OCI-LY3 (cell line): ENCODE measurements around the gene ZNF33A.

ENCODE experiments used
- H2AFZ ChIP-seq: fragments of 200-600, 300-600 bp; shearing (Covaris generic); 2 replicates; pipeline ENCODE4 v1.6.0; 2014; ENCODE audit warnings: antibody characterized with exemption, low read depth, low read length
- H3K27ac ChIP-seq: fragments of 200-600, 300-600 bp; sonication (generic); 2 replicates; pipeline ENCODE4 v1.5.1; 2014; ENCODE audit warnings: mild to moderate bottlenecking, low read length, moderate library complexity, mixed read lengths
- H3K27me3 ChIP-seq: fragments of 200-600, 300-600 bp; sonication (generic); 2 replicates; pipeline ENCODE4 v1.6.1; 2014; ENCODE audit warnings: low read depth, low read length, mixed read lengths
- H3K36me3 ChIP-seq: fragments of 200-600, 300-600 bp; sonication (generic); replicated peaks from 2 replicates; pipeline ENCODE3; 2014; ENCODE audit warnings: low read depth, low read length, mixed read lengths
- H3K4me1 ChIP-seq: fragments of 300-600, 200-600 bp; sonication (generic); 2 replicates; pipeline ENCODE4 v1.6.1; 2014; ENCODE audit warnings: low read length, mixed read lengths
- H3K4me2 ChIP-seq: fragments of 200-600, 300-600 bp; sonication (generic); 2 replicates; pipeline ENCODE4 v1.6.1; 2014; ENCODE audit warnings: low read length, mixed read lengths
- H3K4me3 ChIP-seq: fragments of 300-600, 200-600 bp; sonication (generic); 2 replicates; pipeline ENCODE4 v1.5.1; 2014; ENCODE audit warnings: antibody characterized with exemption, mild to moderate bottlenecking, low read length, moderate library complexity
- H3K79me2 ChIP-seq: fragments of 300-600, 200-600 bp; shearing (Covaris generic); 2 replicates; pipeline ENCODE4 v1.6.1; 2014; ENCODE audit warnings: mild to moderate bottlenecking, low read length, mixed read lengths
- H3K9ac ChIP-seq: fragments of 300-600, 200-600 bp; shearing (Covaris generic); 2 replicates; pipeline ENCODE4 v1.6.0; 2014; ENCODE audit warnings: mild to moderate bottlenecking, low read length, moderate library complexity
- H3K9me3 ChIP-seq: fragments of 200-600, 300-600 bp; shearing (Covaris generic); 2 replicates; pipeline ENCODE4 v1.6.1; 2014; ENCODE audit warnings: low read length, mixed read lengths; ENCODE audit not compliant: insufficient read depth
- H4K20me1 ChIP-seq: fragments of 200-600, 300-600 bp; sonication (generic); 2 replicates; pipeline ENCODE4 v1.6.1; 2016; ENCODE audit warnings: low read length, mixed read lengths; ENCODE audit not compliant: insufficient read depth
- CTCF ChIP-seq: fragments of 200-600, 300-600 bp; sonication (generic); IDR thresholded peaks from 2 replicates; pipeline ENCODE4 v1.5.1; 2014; ENCODE audit warnings: antibody characterized with exemption, low read length, low read depth
- EZH2phosphoT487 ChIP-seq: fragments of 200-600 bp; shearing (Covaris generic); IDR thresholded peaks from 2 replicates; pipeline ENCODE4 v1.6.1; 2018; ENCODE audit warnings: antibody characterized with exemption, mixed run types, low read depth

Gene ZNF33A

GRCh38 chr10:38010119-38010903 lies at the start of gene ZNF33A:
Gene ZNF33A, plus strand, starts transcription at chr10:38010675. Its CDS starts 1,667 bp downstream, at chr10:38012342.
- peaks cover 4% of the 10 kb centered on the region for H3K36me3 ChIP-seq
- no peaks in the 10 kb centered on the region for H4K20me1 ChIP-seq
- H2AFZ ChIP-seq: peak within 1 kb of the TSS; percentile 81; the same call in 1 of the 2 replicates

GRCh38 chr10:37965006-37965405 lies 45.5 kb upstream of the ZNF33A start:
- Histone ChIP-seq H2AFZ (no peak overlapping the region), H3K4me3 (no peak overlapping the region), H3K4me2 (no peak overlapping the region), H3K9ac (no peak overlapping the region), H3K27me3 (no peaks in the 10 kb centered on the region), H3K79me2 (no peaks in the 10 kb centered on the region), H3K9me3 (0 out of 2 replicates have a peak, but pooled peaks cover 4% of the 10 kb centered on the region), H4K20me1 (no peaks in the 10 kb centered on the region), H3K27ac (no peak overlapping the region), H3K4me1 (no peaks in the 10 kb centered on the region), H3K36me3 (peaks cover 19% of the 10 kb centered on the region)
- TF ChIP-seq CTCF: no peak
- TF ChIP-seq EZH2phosphoT487: no peak

More at GRCh38 chr10:38010119-38010903, at the start of gene ZNF33A:
- H3K4me2 ChIP-seq: peak within 1 kb of the TSS; percentile 78
- H3K27me3 ChIP-seq: no peaks in the 10 kb centered on the region
- peak within 1 kb of the TSS; percentile 94 for H3K27ac ChIP-seq
- peak within 1 kb of the TSS; percentile 86 for H3K9ac ChIP-seq
- H3K4me3 ChIP-seq: peak within 1 kb of the TSS; percentile 85
- H3K79me2 ChIP-seq: peaks cover 27% of the 10 kb centered on the region
- no peak for TF ChIP-seq EZH2phosphoT487
- no peak for TF ChIP-seq CTCF
- H3K9me3 ChIP-seq: no peaks in the 10 kb centered on the region
- peaks cover 6% of the 10 kb centered on the region for H3K4me1 ChIP-seq

GRCh38 chr10:37972396-37972795 lies 38.1 kb upstream of the ZNF33A start:
- Histone ChIP-seq H3K4me3 (no peak overlapping the region), H3K9me3 (no peaks in the 10 kb centered on the region), H3K4me2 (no peak overlapping the region), H3K36me3 (peaks cover 8% of the 10 kb centered on the region), H3K79me2 (peaks cover 7% of the 10 kb centered on the region), H3K9ac (no peak overlapping the region), H3K4me1 (peaks cover 13% of the 10 kb centered on the region), H3K27me3 (no peaks in the 10 kb centered on the region), H3K27ac (no peak overlapping the region), H4K20me1 (no peaks in the 10 kb centered on the region), H2AFZ (no peak overlapping the region)
- TF ChIP-seq CTCF (no peak), EZH2phosphoT487 (no peak)

- H3K9me3 ChIP-seq: no peaks in the 10 kb centered on the region
- peak overlapping the region; percentile 96 for H3K4me3 ChIP-seq
- H3K79me2 ChIP-seq: peaks cover 7% of the 10 kb centered on the region
- no peak for TF ChIP-seq EZH2phosphoT487
- TF ChIP-seq CTCF: no peak
- H2AFZ ChIP-seq: peak overlapping the region; percentile 82
- peak overlapping the region; percentile 80 for H3K27ac ChIP-seq
- H3K4me1 ChIP-seq: peaks cover 18% of the 10 kb centered on the region
- no peaks in the 10 kb centered on the region for H3K27me3 ChIP-seq
- H3K9ac ChIP-seq: peak overlapping the region; percentile 90
- no peaks in the 10 kb centered on the region for H3K36me3 ChIP-seq
- H4K20me1 ChIP-seq: no peaks in the 10 kb centered on the region
- peak overlapping the region; percentile 85 for H3K4me2 ChIP-seq
Measured at GRCh38 chr10:37975401-37975991, 35.0 kb upstream of the ZNF33A start.
